GM19351 (cell line): ENCODE data around the gene SPATA2.
A peak's percentile ranks its signal among the peaks of the same experiment; 100 is the strongest.

ENCODE experiments used
- ATAC-seq: cut with Tn5 transposase; IDR thresholded peaks from one replicate; pipeline ENCODE4 v1.9.1; 2021; ENCODE audit warnings: mild to moderate bottlenecking, moderate library complexity; ENCODE audit not compliant: unreplicated experiment

Gene SPATA2

GRCh38 chr20:49936153-49937026, 21.1 kb upstream of the SPATA2 start, which contains the start of gene RNF114:
RNF114 (plus strand) TSS chr20:49936397; CDS start chr20:49936413, 16 bp downstream.
- peak; percentile 69 for ATAC-seq

- no peak for ATAC-seq
Observed at GRCh38 chr20:49935746-49936152, 20.4 kb upstream of the SPATA2 start.

GRCh38 chr20:49929142-49929494, 13.8 kb upstream of the SPATA2 start:
- no peak for ATAC-seq

GRCh38 chr20:49928411-49929141, 13.2 kb upstream of the SPATA2 start:
- ATAC-seq, result no peak

GRCh38 chr20:49925901-49926454, 10.6 kb upstream of the SPATA2 start:
- no peak for ATAC-seq

GRCh38 chr20:49924247-49924646, 8.9 kb upstream of the SPATA2 start:
- ATAC-seq, result no peak

- no peak for ATAC-seq
Observed at GRCh38 chr20:49919461-49919860, 4.1 kb upstream of the SPATA2 start.

- no peak for ATAC-seq
Observed at GRCh38 chr20:49919009-49919408, 3.7 kb upstream of the SPATA2 start.

GRCh38 chr20:49918446-49918845, 3.1 kb upstream of the SPATA2 start:
- no peak for ATAC-seq

GRCh38 chr20:49916146-49917002, 1.0 kb upstream of the SPATA2 start:
- no peak for ATAC-seq

GRCh38 chr20:49915118-49915379, 280 bp downstream of the SPATA2 start:
- ATAC-seq, result no peak

GRCh38 chr20:49914310-49915117, 815 bp downstream of the SPATA2 start:
- ATAC-seq, result no peak

- no peak for ATAC-seq
Observed at GRCh38 chr20:49913399-49914047, 1.8 kb downstream of the SPATA2 start.

- no peak for ATAC-seq
Observed at GRCh38 chr20:49910340-49910706, 5.0 kb downstream of the SPATA2 start.

- no peak for ATAC-seq
Observed at GRCh38 chr20:49909499-49910339, 5.6 kb downstream of the SPATA2 start.

GRCh38 chr20:49908258-49908565, 7.1 kb downstream of the SPATA2 start:
- ATAC-seq, result no peak

- no peak for ATAC-seq
Observed at GRCh38 chr20:49907405-49908257, 7.7 kb downstream of the SPATA2 start.

GRCh38 chr20:49906615-49907154, 8.6 kb downstream of the SPATA2 start:
- no peak for ATAC-seq
